ENCODE data around the gene USP3.

DNA sequence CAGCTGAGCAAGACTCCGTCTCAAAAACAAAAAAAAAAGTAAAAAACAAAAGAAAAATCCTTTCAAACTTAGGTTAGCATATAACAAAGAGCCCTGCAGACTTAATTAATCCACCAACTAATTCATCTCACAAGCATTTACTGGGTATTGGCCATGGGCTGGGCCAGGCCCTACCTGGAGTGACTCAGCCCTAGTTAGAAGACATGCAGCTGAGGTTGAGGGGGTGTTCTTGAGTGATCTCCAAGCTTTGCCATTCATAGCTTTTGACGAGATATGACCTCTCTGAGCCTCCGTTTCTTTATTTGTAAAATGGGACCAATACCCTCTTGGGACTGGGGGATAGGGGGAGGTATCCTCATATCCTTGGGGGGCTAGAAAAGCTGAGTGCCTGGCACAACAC is 100.6 kb downstream of the USP3 start:
- TF ChIP-seq, protein P1, sequence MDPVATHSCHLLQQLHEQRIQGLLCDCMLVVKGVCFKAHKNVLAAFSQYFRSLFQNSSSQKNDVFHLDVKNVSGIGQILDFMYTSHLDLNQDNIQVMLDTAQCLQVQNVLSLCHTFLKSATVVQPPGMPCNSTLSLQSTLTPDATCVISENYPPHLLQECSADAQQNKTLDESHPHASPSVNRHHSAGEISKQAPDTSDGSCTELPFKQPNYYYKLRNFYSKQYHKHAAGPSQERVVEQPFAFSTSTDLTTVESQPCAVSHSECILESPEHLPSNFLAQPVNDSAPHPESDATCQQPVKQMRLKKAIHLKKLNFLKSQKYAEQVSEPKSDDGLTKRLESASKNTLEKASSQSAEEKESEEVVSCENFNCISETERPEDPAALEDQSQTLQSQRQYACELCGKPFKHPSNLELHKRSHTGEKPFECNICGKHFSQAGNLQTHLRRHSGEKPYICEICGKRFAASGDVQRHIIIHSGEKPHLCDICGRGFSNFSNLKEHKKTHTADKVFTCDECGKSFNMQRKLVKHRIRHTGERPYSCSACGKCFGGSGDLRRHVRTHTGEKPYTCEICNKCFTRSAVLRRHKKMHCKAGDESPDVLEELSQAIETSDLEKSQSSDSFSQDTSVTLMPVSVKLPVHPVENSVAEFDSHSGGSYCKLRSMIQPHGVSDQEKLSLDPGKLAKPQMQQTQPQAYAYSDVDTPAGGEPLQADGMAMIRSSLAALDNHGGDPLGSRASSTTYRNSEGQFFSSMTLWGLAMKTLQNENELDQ (CRISPR knock-in tag; IDR thresholded peaks at IDR 0.05; ENCODE audit: borderline replicate concordance), result no peak
- TF ChIP-seq ZSCAN20 (CRISPR knock-in tag; IDR thresholded peaks at IDR 0.05; ENCODE audit: borderline replicate concordance) (no peak), EZH2 (conservative IDR thresholded peaks at IDR 0.05; ENCODE audit: low read depth, low read length) (no peak)

All from HepG2 (cell line).